GM19467 (cell line): ENCODE results near the gene TMEM109.

Experiments
- ATAC-seq: cut with Tn5 transposase; IDR thresholded peaks from one replicate; pipeline ENCODE4 v1.9.1; 2021; ENCODE audit warnings: mild to moderate bottlenecking, moderate library complexity; ENCODE audit not compliant: unreplicated experiment

Gene TMEM109

GRCh38 chr11:60960405-60960804 is 46.4 kb downstream of the TMEM109 start:
- no peak for ATAC-seq

GRCh38 chr11:60964801-60965200 is 50.8 kb downstream of the TMEM109 start:
- ATAC-seq: no peak

- ATAC-seq: no peak
Observed at GRCh38 chr11:60966890-60967289, 52.9 kb downstream of the TMEM109 start.

GRCh38 chr11:60968223-60968622 is 54.3 kb downstream of the TMEM109 start:
- no peak for ATAC-seq

- no peak for ATAC-seq
Observed at GRCh38 chr11:60970369-60970774, 56.4 kb downstream of the TMEM109 start.

GRCh38 chr11:60970890-60971289 is 56.9 kb downstream of the TMEM109 start:
- ATAC-seq: no peak

GRCh38 chr11:60971520-60971919 is 57.6 kb downstream of the TMEM109 start, which contains the start of gene CD6:
Gene CD6, plus strand, starts transcription at chr11:60971680. Its CDS starts 186 bp downstream, at chr11:60971866.
- ATAC-seq: no peak

GRCh38 chr11:60972182-60973030 is 58.4 kb downstream of the TMEM109 start:
- no peak for ATAC-seq
